Fibroblast of pulmonary artery (primary cell): ENCODE measurements around the gene KCNN4.
A peak's percentile ranks its signal among the peaks of the same experiment; 100 is the strongest.

Source experiments
- DNase-seq: peaks from one replicate; pipeline ENCODE4 v3.0.0-alpha.2; 2010; ENCODE audit warnings: low read depth
- H3K4me3 ChIP-seq: replicated peaks from 2 replicates; pipeline ENCODE4 v1.5.1; 2011; ENCODE audit warnings: low read depth, mild to moderate bottlenecking, control low read depth, low read length, moderate library complexity
- TF ChIP-seq, protein P1 (sequence below): IDR thresholded peaks from 2 replicates; pipeline ENCODE4 v1.5.1; 2011; ENCODE audit warnings: mild to moderate bottlenecking, control low read depth, low read length, inconsistent platforms; ENCODE audit errors: missing control alignments

Gene KCNN4

DNA sequence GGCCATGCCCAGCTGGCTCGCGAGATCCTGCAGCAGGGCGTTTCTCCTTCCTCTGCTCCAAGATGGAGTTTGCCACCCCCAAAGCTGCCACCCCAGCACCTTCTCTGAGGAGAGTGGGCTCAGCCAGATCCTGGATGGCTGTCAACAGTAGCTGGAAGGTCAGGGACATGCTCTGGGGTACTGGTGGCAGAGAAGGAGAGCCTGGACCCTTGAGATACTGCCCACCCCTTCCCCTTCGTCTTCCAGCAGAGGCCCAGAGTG is 53.2 kb downstream of the KCNN4 start:
- DNase-seq: no peak
- H3K4me3 ChIP-seq: no peak overlapping the region
- TF ChIP-seq, protein P1, sequence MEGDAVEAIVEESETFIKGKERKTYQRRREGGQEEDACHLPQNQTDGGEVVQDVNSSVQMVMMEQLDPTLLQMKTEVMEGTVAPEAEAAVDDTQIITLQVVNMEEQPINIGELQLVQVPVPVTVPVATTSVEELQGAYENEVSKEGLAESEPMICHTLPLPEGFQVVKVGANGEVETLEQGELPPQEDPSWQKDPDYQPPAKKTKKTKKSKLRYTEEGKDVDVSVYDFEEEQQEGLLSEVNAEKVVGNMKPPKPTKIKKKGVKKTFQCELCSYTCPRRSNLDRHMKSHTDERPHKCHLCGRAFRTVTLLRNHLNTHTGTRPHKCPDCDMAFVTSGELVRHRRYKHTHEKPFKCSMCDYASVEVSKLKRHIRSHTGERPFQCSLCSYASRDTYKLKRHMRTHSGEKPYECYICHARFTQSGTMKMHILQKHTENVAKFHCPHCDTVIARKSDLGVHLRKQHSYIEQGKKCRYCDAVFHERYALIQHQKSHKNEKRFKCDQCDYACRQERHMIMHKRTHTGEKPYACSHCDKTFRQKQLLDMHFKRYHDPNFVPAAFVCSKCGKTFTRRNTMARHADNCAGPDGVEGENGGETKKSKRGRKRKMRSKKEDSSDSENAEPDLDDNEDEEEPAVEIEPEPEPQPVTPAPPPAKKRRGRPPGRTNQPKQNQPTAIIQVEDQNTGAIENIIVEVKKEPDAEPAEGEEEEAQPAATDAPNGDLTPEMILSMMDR: no peak

- H3K4me3 ChIP-seq: no peak overlapping the region
- peak; percentile 17 for DNase-seq
- TF ChIP-seq, protein P1: no peak
Measured at GRCh38 chr19:43726736-43727592, 53.8 kb downstream of the KCNN4 start.

- peak; percentile 13 for DNase-seq
- TF ChIP-seq, protein P1: no peak
- H3K4me3 ChIP-seq: no peak overlapping the region
Measured at GRCh38 chr19:43725468-43725867, 55.3 kb downstream of the KCNN4 start.

DNA sequence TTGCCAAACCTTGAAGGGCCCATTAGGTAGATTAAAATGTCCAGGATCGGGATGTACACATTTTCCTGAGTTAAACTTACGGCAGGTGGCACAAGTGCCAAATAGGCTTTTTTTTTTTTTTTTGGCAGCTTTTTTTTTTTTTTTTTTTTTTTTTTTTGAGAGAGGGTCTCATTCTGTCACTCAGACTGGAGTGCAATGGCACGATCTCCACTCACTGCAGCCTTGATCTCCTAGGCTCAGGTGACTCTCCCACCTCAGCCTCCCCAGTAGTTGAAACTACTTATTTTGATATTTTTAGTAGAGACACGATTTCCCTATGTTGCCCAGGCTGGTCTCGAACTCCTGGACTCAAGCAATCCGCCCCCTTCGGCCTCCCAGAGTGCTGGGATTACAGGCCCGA is 55.9 kb downstream of the KCNN4 start:
- TF ChIP-seq, protein P1: no peak
- H3K4me3 ChIP-seq: no peak overlapping the region
- no peak for DNase-seq

GRCh38 chr19:43723588-43723987 is 57.2 kb downstream of the KCNN4 start:
- H3K4me3 ChIP-seq: no peak overlapping the region
- TF ChIP-seq, protein P1: peak; percentile 42
- peak; percentile 27 for DNase-seq

GRCh38 chr19:43721469-43722048 is 59.2 kb downstream of the KCNN4 start:
- DNase-seq: no peak
- TF ChIP-seq, protein P1: no peak
- H3K4me3 ChIP-seq: no peak overlapping the region

DNA sequence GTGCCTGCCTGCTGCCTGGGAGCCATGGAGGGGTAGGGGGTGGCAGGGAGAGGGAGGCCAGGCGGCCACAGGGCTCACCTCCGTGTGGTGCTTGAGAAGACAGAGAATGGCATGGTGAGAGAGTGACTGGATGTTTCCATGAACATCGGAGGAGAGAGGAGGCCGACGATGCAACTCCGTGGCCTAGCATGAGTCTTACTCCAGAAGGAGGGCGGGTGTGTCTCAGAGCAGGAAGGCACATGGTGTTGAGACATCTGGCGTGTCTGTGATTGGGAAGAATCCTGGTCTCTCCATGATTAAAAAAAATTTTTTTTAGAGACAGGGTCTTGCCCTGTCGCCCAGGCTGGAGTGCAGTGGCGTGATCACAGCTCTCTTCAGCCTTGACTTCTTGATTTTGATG is 59.8 kb downstream of the KCNN4 start:
- DNase-seq: no peak
- TF ChIP-seq, protein P1: no peak
- H3K4me3 ChIP-seq: no peak overlapping the region
